GM19397 (cell line): ENCODE results near the gene SNHG17.
"Not testable (repeated sequence)": the region's sequence is repeated elsewhere in the genome, so short reads cannot be mapped to it uniquely, and the experiment has no call there.

Experiments
- ATAC-seq: cut with Tn5 transposase; IDR thresholded peaks from one replicate; pipeline ENCODE4 v1.9.1; 2021; ENCODE audit warnings: mild to moderate bottlenecking, moderate library complexity; ENCODE audit not compliant: unreplicated experiment

SNHG17 gene

DNA sequence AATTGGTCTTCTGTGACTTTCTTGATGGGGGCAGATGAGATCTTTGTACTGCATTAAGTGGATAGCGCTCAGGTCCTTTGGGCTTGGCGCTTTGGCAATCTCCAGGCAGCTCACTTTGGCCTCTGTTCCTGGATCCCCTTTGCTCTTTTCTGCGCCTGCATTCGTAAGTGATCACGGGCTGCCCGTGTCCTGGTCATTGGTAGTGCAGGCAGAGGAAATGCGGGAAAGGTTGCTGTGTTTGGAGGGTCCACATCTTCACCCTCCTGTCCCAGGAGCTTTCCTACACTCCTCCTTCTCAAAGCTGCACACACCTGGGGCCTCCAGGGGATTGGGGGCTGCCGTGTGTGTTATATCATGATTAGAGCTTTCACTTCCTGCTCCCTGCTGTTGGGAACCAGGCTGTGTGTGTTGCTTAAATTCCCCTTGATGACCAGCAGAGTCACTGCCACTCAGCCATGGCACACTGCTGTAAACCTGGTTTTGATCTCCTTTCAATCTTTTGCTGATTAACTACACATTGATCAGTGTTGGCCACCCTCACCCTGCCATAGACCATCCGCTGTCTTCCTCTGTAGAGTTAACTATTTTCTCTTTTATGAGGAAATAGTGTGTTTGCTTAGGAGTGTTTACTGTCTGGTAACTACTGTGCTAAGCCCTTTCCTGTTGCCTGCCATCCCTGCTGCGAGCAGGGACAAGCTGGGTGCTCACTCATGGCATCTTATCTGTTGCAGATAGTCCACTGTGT is 13.0 kb upstream of the SNHG17 start:
- ATAC-seq, result no peak

DNA sequence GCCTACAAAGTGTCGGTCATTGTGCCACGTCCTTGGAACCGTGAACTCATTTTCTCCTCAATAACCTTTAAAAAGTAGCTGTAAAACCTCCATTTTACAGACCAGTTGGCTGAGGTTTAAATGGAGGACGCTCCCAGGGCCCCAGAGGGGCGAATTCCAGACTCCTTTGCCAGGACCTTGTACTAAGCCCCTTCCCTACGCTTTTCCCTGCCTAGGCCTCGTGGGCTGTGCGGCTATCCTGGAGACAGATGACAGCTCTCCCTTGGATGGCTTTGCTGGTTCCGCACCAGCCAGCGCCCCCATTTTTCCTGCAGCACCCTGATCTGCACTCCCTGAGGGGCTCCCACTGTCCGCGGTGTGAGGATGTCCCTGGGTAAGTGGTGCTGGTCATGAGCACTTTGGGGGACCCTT is 12.1 kb upstream of the SNHG17 start:
- ATAC-seq, result no peak

DNA sequence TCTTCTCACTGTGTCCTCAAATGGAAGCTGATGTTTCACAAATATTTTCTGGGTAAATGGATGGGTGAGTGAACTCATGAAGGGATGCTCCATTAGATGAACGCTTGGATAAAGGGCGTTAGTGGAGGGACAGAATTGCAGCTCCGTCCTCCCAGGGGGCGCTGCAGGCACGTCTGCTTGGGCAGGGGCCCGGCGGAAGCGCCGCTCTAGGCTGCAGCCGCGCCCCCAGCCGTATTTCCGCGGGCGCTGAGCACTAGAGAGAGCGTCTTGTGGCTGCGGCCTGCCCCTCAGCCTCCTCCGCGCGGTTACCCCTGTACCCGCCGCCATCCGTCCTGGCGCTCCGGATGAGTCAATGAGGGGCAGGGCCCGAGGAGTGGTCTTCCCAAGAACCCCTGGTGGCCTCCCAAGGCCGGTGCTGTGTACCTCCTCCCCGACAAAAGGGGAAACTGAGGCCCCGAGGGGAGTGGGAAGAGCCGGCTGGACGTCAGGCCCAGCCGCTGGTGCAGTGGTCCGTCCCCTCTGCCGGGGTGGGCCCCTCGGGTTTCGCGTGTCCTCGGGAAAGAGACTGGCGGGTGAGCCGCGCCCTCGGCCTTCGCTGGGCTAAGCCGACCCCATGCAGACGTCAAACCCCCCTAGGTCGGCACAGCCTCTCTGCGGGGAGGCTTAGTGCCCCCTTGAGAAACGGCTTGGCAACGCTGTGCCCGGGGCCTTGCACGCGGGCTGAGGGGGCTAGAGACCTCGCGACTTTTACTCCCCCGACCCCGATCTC is 11.5 kb upstream of the SNHG17 start:
- peak; percentile 88 for ATAC-seq

DNA sequence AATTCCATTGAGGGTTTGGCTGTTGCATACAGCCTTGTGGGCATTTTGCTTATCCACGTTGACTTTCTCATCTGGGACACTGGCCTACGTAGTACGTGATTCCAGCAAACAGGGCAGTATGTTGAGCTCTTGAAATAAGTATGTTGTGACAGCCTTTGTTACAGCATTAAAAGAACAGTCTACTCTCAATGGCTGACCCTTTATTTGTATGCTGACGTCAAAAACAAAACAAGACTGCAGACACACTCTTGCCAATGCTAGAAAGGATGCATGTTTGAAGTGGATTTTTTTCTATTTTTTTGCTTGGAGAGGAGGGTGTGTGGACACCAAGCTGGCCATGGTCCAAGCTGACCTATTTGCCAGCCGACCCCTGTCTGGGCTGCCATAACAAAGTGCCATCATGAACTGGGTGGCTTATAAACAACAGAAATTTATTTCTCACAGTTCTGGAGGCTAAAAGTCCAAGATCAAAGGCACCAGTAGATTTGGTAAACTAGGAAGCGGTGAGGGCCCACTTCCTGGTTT is 10.8 kb upstream of the SNHG17 start:
- ATAC-seq, result no peak

DNA sequence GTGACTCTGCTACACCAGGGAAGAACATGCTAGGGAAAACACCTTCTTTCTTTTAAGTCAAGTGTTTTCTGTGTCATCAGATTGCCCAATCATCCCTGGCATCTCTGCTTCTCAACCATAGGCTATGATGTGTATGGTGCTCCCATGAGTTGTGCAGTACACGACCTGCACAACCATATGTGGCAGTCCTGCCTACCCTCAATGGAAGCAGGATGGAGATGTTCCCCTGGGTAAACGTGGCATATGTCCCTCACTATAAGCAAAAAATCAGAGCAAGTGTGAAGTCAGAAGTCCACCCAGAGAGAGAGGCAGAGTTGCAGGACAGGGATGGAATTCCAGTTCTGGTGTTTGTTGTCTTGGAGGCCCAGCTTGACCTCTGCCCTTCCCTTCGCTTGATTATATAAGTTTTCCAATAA is 10.3 kb upstream of the SNHG17 start:
- ATAC-seq, result no peak

DNA sequence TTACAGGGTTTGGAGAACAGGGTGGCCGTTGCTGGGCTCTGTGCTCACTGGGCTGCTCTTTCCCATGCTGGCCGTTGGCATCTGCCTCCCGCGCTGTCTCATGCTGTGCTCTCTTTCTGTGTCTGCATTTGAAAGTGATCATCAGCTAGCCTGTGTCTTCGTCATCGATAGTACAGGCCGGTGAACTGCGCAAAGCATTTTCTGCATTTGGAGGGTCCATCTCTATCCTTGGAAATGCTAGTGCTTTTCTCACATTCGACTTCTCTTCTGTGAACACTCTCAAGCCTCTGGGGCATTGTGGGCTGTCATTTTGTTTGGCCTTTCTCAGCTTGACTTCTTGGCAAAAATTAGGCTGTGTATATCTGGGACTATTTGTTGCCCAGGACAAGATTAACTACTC is 6.8 kb upstream of the SNHG17 start:
- no peak for ATAC-seq

DNA sequence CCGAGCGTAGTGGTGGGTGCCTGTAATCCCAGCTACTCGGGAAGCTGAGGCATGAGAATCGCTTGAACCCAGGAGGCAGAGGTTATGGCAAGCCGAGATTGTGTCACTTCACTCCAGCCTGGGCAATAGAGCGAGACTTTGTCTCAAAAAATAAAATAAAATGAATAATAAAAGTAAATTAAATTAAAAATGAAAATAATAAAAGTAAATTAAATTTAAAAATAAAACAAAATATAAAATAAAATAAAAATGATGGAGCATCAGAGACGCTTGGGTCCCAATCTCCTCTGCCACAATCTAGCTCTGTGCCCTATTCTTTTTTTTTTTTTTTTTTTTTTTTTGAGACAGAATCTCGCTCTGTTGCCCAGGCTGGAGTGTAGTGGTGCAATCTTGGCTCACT is 6.0 kb upstream of the SNHG17 start:
- ATAC-seq, result not testable (repeated sequence)

DNA sequence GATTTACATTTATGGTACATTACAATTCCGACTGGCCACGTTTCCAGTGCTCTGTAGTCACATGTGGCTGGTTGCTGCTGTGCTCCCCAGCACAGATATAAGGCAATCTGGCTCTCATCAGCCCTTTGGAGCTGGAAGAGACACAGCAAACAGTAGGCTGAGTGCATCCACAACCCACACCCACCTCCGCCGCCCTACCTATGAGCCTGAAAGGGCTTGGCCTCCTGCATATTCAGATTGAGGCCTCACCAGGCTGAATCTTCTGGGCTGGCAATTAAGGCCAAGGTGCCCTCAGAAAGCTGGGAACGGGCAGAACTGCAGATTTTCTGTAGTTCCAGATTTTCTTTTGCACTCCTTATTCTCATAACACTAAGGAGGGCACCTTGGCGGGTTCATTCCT is 2.7 kb upstream of the SNHG17 start:
- ATAC-seq, result no peak

DNA sequence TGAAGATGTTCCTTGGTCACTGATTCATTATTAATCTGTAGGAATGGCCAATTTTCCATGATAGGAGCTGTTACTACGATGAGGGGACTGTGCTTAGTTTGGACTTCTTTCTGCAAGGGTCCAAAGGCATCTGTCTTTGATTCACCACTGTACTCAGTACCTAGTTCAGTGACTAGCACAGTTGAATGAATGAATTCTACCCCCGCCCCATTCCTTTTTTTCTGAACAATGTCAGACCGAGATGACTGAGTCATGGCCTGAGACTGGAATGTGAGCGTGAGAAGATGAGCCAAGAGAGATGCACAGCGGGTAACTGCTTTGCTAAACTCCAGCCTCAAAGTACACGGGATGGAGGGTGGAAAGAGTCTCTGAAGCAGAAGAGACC is 419 bp upstream of the SNHG17 start:
- no peak for ATAC-seq

DNA sequence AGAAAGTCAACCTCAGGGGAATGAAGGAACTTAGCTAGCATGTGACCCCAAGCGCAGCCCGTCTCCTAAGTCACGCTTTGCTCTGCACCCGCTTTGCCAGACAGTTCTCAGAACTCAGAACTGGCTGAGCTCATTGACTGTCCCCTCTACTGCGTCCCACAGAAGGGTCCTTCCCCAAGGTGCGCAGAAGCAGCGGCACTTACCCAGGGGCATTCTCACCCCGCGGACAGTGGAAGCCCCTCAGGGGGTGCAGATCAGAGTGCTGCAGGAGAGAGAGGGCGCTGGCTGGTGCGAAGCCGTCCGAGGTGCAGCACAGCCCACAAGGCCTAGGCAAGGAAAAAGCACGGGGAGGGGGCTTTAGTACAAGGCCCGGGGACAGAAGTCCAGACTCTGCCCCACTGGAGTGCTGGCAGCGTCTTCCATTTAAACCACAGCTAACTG is 807 bp downstream of the SNHG17 start:
- no peak for ATAC-seq

DNA sequence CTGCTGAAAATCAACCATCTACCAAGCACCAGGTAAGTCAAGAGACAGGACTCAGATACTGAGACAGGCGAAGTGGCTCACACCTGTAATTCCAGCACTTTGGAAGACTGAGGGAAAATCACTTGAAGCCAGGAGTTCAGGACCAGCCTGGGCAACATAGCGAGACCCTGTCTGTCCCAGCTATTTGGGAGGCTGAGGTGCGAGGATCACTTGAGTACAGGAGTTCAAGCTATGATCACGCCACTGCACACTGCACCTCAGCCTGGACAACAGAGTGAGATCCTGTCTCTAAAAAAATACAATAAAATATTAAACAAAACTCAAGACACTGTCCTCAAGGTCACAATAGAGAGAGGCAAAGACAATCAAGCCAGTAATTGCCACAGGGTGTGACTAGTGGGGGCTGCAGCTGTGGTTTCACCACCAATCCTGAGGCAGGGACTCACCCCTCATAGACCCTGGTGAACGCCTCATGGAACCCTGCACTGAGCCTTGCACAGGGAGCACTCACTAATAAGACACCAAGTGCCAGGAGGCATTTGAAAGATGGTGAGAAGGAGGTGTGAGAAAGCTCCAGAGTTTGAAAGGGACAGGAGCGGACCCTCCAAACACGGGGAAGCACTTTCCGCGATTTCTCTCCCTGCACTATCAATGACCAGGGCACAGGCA is 1.7 kb downstream of the SNHG17 start:
- ATAC-seq, result no peak

DNA sequence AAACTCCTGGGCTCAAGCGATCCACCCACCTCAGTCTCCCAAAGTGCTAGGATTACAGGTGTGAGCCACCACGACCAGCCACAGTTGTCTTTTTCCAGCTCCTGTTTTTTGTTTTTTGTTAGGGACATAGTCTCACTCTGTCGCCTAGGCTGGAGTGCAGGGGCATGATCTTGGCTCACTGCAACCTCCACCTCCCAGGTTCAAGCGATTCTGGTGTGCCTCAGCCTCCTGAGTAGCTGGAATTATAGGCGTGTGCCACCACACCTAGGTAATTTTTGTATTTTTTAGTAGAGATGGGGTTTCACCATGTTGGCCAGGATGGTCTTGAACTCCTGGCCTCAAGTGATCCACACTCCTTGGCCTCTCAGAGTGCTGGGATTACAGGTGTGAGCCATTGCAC is 2.3 kb downstream of the SNHG17 start:
- ATAC-seq, result not testable (repeated sequence)

DNA sequence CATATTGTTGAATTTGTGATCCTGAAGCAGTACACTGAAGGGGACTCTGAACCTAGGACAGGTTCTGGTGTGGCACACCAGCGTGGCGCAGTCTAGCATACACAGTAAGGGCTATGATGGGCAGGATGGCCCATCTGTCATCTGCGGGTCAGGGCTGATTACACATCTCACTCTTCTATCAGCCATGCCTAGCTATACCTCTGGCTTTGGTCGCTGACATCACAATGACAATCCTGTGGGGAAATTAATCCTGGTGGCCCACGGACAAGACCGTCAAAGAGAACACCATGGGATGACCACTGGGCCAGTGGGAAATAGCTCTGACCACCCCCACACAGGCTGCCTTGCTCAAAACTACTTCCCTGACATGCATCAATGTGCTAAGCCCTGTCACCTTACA is 2.8 kb downstream of the SNHG17 start:
- ATAC-seq, result no peak

DNA sequence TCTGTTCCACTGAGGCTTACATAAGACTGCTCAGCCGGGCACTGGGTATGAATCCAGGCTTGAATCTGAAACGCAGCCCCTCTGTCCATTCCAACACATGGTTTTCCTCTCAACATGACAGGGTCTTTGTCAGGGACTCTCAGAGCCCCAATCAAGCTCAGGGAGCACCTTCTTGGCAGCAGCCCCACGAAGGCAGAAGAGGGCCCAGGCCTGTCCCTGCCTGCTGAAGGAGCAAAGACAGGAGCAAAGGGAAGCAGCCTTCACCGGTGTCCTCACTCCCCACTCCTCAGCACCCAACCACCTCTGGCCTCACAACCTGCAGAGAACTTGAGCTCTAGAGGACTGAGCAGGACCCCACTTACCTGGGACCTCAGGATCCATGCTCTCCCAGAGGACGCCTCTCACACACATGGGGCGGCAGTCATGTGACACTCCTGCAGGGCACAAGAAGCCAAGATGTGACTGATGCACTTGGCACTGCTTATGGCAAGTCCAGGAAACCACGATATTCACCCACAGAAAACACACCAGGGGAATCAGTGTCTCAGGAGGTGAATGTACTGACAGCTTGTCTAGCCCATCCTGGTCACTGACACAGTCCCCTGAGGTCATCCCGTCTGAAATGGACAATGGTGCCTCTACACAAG is 4.3 kb downstream of the SNHG17 start:
- no peak for ATAC-seq

DNA sequence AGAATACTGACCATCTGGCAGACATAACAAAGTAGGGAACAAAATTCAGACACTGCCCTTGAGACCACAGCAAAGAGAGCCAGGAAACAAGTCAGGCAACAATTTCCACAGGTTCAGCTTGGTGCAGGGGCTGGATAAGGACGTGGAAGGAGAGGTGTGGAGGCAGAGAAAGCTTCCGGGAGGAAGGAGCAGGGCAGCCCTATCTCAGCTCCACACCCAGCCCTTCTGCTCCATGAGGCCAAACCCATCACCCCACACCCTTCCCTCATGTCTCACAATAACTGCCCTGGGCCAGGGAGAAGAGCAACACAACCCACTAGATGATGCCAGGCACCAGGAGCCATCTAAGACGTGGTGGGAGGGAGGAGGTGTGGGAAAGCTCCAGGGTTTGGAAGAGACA is 5.8 kb downstream of the SNHG17 start:
- no peak for ATAC-seq

DNA sequence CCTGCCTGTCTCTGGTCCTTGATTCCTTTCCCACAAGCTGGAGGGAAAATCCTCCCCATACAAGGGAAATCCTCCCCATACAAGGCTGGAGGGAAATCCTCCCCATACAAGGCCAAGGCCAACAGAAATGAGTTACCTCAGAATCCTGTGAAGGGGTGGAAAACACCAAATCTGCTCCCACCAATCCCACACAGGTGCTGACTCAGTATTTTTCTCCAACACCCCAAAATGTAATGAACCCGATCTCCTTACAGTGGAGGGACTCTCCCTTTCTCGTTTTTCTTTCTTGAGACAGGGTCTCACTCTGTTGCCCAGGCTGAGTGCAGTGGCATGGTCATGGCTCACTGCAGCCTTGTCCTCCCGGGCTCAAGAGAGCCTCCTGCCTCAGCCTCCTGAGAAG is 6.3 kb downstream of the SNHG17 start:
- no peak for ATAC-seq

DNA sequence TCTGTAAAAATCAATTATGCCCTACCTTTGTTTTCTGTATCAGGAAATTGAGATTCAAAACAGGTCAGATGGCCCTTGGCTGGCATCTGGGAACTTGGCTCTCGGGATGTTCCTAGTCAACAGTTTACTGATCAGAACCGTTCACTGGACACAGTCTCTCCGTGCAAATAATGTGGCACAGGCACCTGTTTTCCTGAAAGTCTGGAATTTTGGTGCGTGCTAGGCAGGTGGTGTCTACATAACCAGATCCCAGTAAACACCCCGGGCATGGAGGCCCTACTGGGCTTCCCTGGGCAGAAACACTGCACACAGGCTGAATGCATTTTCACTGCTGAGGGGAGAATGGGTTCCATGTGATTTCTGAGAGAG is 7.5 kb downstream of the SNHG17 start:
- no peak for ATAC-seq

DNA sequence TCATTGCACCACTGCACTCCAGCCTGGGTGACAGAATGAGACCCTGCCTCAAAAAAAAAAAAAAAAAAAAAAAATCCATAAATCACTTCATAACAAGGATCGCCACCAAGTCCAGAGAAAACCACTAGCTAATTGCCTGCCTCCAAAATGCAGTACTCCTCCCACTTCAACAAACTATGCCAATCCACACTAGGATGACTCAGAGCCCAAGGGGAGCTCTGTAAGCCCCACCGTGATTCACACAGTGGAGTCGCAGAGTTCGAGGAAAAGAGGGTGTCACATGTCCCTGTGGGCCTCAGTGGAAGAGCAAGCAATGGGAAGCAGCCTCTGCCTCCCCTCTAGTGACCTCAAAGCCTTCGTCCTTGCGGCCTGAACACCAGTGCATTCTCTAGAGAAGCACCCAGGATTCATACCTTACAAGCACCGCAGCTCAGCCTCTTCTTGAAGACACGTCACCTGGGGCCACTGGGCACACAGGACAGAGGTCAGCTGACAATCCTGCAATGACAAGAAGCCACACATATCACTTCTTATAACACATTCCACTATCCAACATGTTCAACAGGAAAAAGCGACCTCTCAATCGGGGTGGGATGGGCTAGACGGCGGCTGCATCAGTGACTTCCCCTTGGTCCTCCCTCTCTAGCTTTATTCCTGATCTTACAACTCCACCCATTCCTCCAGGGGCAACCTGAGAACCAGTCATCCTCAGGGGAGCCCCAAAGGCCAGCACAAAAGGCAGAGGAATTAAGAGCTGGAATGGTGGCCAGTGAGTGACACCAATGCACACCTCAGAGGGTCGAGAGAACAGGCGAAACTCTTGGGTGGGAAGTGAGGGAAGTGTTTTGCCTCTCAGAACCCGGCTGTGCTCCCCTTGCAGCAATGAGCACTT is 8.9 kb downstream of the SNHG17 start:
- ATAC-seq, result no peak

DNA sequence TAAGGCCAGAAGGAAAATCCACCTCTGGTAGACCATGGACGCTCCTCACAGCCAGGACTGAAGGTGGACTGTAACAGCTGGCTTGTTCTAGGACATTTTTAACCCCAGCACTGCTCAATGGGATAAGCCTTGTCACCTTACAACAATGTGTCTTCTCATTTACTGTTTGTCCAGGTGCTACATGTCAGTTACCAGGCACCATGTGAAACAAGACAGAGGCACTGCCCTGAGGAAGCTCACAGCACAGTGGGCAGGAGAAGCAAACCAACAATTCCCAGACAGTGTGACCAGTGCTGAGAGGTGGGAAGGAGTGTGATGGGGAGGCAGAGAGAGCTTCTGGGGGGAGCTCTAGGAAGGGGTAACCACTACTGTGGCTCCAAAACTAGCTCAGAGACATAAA is 10.7 kb downstream of the SNHG17 start:
- ATAC-seq, result no peak

DNA sequence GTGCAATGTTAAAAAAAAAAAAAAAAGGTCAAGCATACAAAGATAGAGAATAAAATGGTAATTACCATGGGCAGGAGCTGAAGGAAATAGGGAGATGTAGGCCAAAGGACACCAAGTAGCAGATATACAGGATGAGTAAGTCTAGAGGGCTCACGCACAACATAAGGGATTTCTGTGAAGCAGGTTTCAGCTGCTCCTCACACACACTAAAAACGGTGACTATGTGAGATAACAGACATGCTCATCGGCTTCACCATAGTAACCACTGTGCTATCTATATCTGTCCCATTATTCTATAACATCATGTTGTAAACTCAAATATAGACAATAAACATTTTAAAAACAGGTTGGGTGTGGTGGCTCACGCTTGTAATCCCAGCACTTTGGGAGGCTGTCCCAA is 11.6 kb downstream of the SNHG17 start:
- no peak for ATAC-seq
